ENCODE measurements around the gene BMP15. TPM values are rescaled to one million over a fixed set of nuclear protein-coding genes. Genes with fewer than 3 reads are reported as not detected.

Gene BMP15
- total RNA-seq, 1 donor from 2014 or later, result not detected

DNA sequence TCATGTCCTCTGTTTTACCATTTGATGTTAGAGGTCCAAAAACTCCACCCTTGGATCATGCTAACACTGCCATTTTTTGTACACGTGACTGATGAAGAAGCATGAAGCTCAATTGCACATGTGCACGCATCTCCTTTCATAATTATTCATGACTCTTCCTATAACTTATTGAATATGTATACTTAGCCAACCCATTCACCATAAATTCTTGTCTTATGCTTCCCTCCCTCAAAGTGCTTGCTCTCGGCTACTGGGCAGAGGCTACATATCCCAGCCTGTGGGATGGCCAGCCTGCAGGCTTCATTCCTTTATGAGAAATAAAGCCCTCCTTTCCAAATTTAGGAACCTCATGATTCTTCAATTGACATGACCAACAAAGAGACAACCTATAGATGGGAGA lies 17.5 kb upstream of the BMP15 start:
- H3K4me1 ChIP-seq, result no peaks in the 10 kb centered on the region
- H3K4me3 ChIP-seq, result no peak overlapping the region
- H3K9me3 ChIP-seq, result peaks cover 2% of the 10 kb centered on the region
- H3K27ac ChIP-seq, result no peak overlapping the region
- TF ChIP-seq POLR2A (IDR thresholded peaks at IDR 0.05) (no peak), POLR2AphosphoS5 (IDR thresholded peaks at IDR 0.05; ENCODE audit: insufficient read depth in 1 of 2, low read depth in 1 of 2) (no peak)
- TF ChIP-seq, protein P1, sequence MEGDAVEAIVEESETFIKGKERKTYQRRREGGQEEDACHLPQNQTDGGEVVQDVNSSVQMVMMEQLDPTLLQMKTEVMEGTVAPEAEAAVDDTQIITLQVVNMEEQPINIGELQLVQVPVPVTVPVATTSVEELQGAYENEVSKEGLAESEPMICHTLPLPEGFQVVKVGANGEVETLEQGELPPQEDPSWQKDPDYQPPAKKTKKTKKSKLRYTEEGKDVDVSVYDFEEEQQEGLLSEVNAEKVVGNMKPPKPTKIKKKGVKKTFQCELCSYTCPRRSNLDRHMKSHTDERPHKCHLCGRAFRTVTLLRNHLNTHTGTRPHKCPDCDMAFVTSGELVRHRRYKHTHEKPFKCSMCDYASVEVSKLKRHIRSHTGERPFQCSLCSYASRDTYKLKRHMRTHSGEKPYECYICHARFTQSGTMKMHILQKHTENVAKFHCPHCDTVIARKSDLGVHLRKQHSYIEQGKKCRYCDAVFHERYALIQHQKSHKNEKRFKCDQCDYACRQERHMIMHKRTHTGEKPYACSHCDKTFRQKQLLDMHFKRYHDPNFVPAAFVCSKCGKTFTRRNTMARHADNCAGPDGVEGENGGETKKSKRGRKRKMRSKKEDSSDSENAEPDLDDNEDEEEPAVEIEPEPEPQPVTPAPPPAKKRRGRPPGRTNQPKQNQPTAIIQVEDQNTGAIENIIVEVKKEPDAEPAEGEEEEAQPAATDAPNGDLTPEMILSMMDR (IDR thresholded peaks at IDR 0.05), result no peak
- DNase-seq (ENCODE audit: extremely low spot score in 2 of 2), result no peak
- H3K27me3 ChIP-seq, result no peaks in the 10 kb centered on the region
- intact Hi-C loops (cut with DNase I), result no loop called here
- H3K36me3 ChIP-seq, result no peaks in the 10 kb centered on the region

- Histone ChIP-seq H3K36me3 (no peaks in the 10 kb centered on the region), H3K27me3 (no peaks in the 10 kb centered on the region), H3K4me3 (no peak overlapping the region), H3K27ac (no peak overlapping the region), H3K9me3 (peaks cover 2% of the 10 kb centered on the region), H3K4me1 (no peaks in the 10 kb centered on the region)
- intact Hi-C loops (cut with DNase I), result no loop called here
- TF ChIP-seq POLR2AphosphoS5 (IDR thresholded peaks at IDR 0.05; ENCODE audit: insufficient read depth in 1 of 2, low read depth in 1 of 2) (no peak), POLR2A (IDR thresholded peaks at IDR 0.05) (no peak)
- TF ChIP-seq, protein P1 (IDR thresholded peaks at IDR 0.05), result no peak
- DNase-seq (ENCODE audit: extremely low spot score in 2 of 2), result no peak
These were observed 17.1 kb upstream of the BMP15 start for GRCh38 chrX:50893466-50893865.

DNA sequence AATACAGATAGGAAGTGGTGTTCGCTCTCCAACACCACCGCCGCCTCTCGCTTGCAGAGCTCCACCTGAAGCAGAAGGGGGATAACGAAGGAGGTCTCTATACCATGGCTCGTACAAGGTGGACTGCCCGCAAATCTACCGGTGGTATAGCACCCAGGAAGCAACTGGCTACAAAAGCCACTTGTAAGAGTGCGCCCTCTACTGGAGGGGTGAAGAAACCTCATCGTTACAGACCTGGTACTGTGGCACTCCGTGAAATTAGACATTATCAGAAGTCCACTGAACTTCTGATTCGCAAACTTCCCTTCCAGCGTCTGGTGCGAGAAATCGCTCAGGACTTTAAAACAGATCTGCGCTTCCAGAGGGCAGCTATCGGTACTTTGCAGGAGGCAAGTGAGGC lies 5.2 kb upstream of the BMP15 start:
- no peak for TF ChIP-seq POLR2A (IDR thresholded peaks at IDR 0.05)
- no peak for TF ChIP-seq POLR2AphosphoS5 (IDR thresholded peaks at IDR 0.05; ENCODE audit: insufficient read depth in 1 of 2, low read depth in 1 of 2)
- TF ChIP-seq, protein P1 (IDR thresholded peaks at IDR 0.05), result no peak
- no peaks in the 10 kb centered on the region for H3K36me3 ChIP-seq
- H3K27me3 ChIP-seq, result no peaks in the 10 kb centered on the region
- DNase-seq (ENCODE audit: extremely low spot score in 2 of 2), result no peak
- intact Hi-C loops (cut with DNase I), result no loop called here
- H3K4me3 ChIP-seq, result no peak overlapping the region
- no peak overlapping the region for H3K27ac ChIP-seq
- no peaks in the 10 kb centered on the region for H3K4me1 ChIP-seq
- no peaks in the 10 kb centered on the region for H3K9me3 ChIP-seq

GRCh38 chrX:50913520-50913919 lies 3.0 kb downstream of the BMP15 start:
- H3K9me3 ChIP-seq, result no peaks in the 10 kb centered on the region
- H3K27ac ChIP-seq, result no peak overlapping the region
- TF ChIP-seq, protein P1 (IDR thresholded peaks at IDR 0.05), result no peak
- no peak for TF ChIP-seq POLR2AphosphoS5 (IDR thresholded peaks at IDR 0.05; ENCODE audit: insufficient read depth in 1 of 2, low read depth in 1 of 2)
- TF ChIP-seq POLR2A (IDR thresholded peaks at IDR 0.05), result no peak
- DNase-seq (ENCODE audit: extremely low spot score in 2 of 2), result no peak
- H3K4me3 ChIP-seq, result no peak overlapping the region
- H3K4me1 ChIP-seq, result no peaks in the 10 kb centered on the region
- no peaks in the 10 kb centered on the region for H3K27me3 ChIP-seq
- H3K36me3 ChIP-seq, result no peaks in the 10 kb centered on the region
- intact Hi-C loops (cut with DNase I), result no loop called here

GRCh38 chrX:50920132-50920531 lies 9.6 kb downstream of the BMP15 start:
- Histone ChIP-seq H3K27ac (no peak overlapping the region), H3K4me1 (no peaks in the 10 kb centered on the region), H3K9me3 (no peaks in the 10 kb centered on the region), H3K27me3 (no peaks in the 10 kb centered on the region), H3K4me3 (no peak overlapping the region), H3K36me3 (no peaks in the 10 kb centered on the region)
- no peak for DNase-seq (ENCODE audit: extremely low spot score in 2 of 2)
- intact Hi-C loops (cut with DNase I), result no loop called here
- TF ChIP-seq, protein P1 (IDR thresholded peaks at IDR 0.05), result no peak
- TF ChIP-seq POLR2AphosphoS5 (IDR thresholded peaks at IDR 0.05; ENCODE audit: insufficient read depth in 1 of 2, low read depth in 1 of 2), result no peak
- no peak for TF ChIP-seq POLR2A (IDR thresholded peaks at IDR 0.05)
